ENCODE results near the gene LRRC27.

- no peak for TF ChIP-seq CTCF (IDR thresholded peaks at IDR 0.05)
- TF ChIP-seq POLR2A (IDR thresholded peaks at IDR 0.05): no peak
These were observed 6.9 kb downstream of the LRRC27 start for GRCh38 chr10:132338876-132339275.
